NCI-H345 treated with DMSO at 0.1 percent for 48 hours (cell line): ENCODE measurements around the gene EPS15.
"Not testable (repeated sequence)": the region's sequence is repeated elsewhere in the genome, so short reads cannot be mapped to it uniquely, and the experiment has no call there.

Experiments
- DNase-seq: peaks from one replicate; lab custom pipeline; 2025; ENCODE audit not compliant: unreplicated experiment; lab: John Stamatoyannopoulos, UW

EPS15 gene

DNA sequence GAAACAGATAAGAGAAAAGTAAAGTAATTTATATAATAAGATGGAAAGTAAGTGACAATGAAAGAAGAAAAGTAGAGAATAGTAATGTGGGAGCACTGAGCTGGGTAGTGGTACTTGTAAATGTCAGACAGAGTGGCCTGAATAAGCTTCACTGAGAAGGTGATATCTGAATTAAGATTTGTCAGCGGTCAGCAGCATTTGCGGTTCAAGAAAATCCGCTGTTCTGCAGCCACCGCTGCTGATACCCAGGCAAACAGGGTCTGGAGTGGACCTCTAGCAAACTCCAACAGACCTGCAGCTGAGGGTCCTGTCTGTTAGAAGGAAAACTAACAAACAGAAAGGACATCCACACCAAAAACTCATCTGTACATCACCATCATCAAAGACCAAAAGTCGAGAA, 132.8 kb downstream of the EPS15 start:
- not testable (repeated sequence) for DNase-seq

DNA sequence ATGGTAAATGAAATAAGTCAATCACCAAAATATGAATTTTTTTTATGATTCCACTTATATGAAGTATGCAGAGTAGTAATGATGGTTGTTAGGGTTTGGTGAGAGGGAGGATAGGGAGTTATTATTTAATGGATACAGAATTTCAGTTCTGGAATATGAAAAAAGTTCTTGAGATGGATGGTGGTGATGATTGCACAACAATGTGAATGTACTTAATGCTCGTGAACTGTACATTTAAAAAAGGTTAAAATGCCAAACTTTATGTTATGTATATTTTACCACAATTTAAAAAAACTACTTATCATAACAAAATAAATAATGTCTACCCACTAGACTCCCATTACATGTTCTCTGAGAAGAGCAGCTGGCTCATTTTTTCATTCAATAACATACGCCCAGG, 133.3 kb downstream of the EPS15 start:
- no peak for DNase-seq

DNA sequence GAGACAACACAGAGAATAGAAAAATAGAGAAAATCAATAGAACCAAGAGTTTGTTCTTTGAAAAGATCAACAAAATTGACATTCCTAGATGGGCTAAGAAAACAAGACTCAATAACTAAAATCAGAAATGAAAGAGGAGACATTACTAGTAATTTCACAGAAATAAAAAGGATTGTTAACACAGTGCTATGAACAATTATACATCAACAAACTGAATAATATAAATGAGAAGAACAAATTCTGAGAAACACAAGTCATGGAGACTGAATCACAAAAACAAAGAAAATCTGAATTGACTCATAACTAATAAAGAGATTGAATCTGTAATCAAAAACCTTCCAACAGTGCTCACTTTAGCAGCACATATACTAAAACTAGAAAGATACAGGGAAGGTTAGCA, 137.1 kb downstream of the EPS15 start:
- no peak for DNase-seq

DNA sequence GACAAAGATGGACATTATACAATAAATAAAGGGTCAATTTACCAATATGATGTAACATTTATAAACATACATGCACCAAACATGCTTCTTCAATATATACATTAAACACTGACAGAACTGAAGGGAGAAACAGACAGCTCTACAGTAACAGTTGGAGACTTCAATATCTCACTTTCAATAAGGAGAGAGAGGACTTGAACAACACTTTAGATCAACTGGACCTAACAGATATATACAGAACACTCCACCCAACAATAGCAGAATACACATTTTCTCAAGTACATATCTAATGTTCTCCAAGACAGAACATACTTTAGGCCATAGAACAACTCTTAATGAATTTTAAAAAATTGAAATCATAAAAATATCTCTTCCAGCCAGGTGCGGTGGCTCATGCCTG, 138.1 kb downstream of the EPS15 start:
- no peak for DNase-seq

DNA sequence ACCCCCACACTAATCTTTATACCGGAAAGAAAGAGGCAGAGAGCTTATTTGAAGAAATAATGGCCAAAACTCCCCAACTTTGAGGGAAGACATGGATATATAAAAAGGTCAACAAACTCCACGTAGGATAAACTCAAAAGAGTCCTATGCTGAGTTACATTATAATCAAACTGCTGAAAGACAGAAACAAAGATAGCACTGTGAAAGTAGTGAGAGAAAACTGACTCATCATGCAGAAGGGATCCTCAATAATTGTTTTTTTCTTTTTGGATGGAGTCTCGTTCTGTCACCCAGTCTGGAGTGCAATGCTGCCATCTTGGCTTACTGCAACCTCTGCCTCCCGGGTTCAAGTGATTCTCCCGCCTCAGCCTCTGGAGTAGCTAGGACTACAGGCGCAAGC, 140.2 kb downstream of the EPS15 start:
- no peak for DNase-seq

DNA sequence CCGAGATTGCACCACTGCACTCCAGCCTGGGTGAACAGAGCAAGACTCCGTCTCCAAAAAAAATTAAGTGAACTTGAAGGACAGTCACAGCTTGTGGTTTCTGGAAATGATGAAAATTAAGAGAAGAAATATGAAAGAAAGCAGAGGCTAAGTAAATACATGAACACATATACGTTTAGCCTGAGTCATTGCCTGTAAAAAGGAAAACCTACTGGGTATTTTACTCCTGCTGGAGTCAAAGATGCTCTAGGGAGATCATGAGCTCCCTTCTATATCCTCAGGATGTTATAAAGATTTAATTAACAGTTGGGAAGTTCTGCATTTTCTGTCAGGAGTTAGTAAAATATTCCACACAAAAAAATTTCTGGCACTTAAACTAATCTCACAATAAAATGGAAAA, 145.2 kb downstream of the EPS15 start:
- DNase-seq = no peak

GRCh38 chr1:51372561-51372960, 146.5 kb downstream of the EPS15 start:
- DNase-seq = no peak

GRCh38 chr1:51369171-51369570, 149.9 kb downstream of the EPS15 start:
- DNase-seq = no peak

DNA sequence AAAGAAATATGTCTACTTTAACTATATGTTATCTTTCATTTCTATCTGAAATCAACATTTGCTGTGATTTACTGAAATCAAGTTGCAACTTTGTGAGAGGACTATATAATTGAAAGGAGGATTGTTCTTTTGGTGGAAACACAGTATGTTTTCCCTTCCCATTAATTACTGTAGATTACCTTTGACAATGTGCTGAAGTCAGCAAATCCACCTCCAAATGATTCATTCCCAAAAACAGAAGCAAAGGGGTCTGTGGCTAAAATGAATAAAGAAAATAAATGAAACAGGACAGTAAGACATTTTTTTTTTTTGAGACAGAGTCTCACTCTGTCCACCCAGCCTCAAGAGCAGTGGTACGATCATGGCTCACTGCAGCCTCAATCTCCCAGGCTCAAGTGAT, 153.3 kb downstream of the EPS15 start:
- DNase-seq = no peak

DNA sequence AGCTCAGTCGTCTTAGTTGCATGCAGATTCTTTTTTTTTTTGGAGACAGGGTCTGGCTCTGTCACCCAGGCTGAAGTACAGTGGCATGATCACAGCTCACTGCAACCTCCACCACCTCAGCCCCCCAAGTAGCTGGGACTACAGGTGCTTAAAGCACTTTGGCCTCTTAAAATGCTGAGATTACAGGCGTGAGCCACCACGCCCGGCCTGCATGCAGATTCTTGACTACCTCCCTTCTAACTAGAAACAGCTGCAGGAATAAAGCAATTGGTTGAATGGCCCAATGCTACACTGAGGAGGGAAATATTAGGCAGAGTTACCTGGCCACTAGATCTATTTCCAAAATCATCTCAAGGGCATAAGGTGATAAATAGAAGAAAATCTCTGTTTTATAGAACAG, 159.2 kb downstream of the EPS15 start:
- DNase-seq = no peak

DNA sequence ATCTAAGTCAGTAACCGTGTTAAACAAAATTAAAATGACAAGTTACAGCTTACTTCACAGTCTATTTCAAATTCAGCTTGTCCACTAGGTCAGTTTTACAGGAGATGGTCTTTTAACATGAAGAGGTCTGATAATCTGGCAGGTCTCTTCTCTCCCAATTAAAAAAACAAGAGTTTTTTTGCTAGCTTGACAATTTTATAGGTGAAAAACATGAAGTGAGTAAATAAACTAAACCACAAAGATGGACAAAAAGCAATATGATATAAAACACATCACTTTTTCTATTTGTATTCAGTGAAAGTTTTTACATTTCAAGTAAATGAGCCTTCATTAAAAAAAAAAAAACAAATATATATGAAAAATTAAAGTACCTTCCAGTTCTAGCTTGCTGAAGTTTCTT, 163.7 kb downstream of the EPS15 start:
- DNase-seq = no peak

DNA sequence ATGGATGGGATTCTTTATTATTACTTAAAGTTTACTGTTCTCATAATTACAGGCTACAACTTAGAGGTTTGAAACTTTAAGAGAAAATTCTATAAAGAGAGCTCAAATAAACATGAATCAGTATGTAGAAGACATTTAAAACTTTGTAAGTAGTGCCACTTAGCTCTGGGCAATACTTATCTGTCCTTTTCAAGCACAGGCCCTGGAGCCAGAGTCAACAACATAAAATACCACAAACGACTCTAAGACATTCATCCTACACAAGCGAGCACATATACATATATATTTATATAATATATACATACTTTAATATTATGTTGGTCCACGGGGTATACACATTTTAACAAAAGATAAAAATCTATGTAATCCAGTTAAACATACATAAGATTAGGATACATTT, 164.7 kb downstream of the EPS15 start:
- DNase-seq = no peak

DNA sequence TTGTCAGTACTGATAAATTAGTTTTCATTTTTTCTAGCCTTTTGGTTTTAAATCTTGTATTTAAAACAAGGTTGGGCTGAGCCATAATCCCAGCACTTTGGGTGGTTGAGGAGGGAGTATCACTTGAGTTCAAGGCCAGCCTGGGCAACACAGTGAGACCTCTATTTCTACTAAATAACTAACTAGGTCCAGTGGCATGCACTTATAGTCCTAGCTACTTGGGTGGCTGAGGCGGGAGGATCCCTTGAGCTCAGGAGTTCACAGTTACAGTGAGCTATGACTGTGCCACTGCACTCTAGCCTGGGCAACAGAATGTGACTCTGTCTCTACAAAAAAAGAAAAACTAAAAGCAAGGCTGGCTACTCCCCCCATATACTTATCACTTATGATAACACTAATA, 167.2 kb downstream of the EPS15 start:
- DNase-seq = no peak

- no peak for DNase-seq
Measured at GRCh38 chr1:51349862-51350261, 169.2 kb downstream of the EPS15 start.

GRCh38 chr1:51348147-51348527, 170.9 kb downstream of the EPS15 start:
- no peak for DNase-seq

DNA sequence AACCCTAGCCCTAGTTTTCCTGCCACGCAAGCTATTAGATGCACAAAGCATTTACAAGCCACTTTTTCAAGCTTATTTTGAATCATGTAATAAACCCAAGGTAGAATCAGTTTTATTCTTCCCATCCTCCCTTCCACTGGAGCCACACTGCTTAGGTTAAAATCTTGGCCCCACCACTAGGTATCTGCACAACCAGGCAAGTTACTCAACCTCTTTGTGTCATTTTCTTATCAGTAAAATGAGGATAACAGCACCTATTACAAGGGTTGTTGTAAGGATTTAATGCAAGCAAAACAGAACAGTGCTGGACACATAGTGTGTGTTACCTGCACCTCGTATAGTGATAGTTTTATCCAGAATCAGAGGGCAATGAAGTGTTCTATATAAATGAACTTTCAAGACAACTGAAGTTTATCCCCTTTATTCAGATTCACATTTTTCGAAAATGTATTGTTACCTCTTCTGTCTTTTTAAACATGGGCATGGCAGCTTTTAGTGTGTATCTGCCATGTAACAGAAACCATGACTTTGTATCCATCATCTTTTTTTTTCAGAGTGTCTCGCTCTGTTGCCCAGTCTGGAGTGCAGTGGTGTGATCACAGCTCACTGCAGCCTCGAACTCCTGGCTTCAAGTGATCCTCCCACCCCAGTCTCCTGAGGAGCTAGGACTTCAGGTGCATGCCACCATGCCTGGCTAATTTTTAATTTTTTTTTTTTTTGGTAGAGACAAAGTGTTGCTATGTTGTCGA, 171.5 kb downstream of the EPS15 start:
- DNase-seq = no peak

- DNase-seq = no peak
Measured at GRCh38 chr1:51346086-51346942, 172.8 kb downstream of the EPS15 start.

GRCh38 chr1:51345300-51345687, 173.8 kb downstream of the EPS15 start:
- DNase-seq = no peak

DNA sequence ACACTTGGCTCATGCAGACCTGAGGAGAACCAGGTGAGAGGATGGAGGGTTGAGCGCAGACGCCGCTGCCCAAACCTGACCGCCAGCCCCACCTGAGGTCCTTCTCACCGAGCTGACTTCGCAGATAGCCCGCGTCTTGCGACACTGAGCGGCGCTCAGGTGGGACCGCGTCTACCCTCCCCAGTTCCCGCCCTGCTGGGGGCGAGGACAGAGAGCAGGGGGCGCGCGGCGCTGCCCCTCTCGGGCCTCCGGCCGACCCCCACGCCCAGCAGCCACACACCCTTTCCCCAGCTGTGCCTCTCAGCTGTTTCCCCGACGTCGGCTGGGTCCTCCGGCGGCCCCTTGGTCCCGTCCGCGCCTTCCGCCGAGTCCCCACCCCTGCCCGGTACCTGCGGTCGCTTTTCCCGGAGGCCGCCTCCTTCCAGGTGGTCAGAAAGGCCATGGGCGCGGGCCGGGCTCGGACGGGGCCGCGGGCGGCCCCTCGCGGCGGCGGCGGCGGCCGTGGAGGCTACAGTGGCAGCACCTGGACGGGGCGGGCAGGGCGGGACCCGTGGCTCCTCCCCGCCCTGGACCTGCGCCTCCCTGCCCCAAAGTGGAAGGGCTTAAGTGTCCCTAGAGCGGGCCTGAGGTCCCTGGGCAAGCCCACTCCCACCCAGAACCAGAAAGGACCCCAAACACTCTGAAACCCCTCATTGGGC, 174.3 kb downstream of the EPS15 start:
- no peak for DNase-seq

GRCh38 chr1:51344276-51344601, 174.8 kb downstream of the EPS15 start:
- no peak for DNase-seq

DNA sequence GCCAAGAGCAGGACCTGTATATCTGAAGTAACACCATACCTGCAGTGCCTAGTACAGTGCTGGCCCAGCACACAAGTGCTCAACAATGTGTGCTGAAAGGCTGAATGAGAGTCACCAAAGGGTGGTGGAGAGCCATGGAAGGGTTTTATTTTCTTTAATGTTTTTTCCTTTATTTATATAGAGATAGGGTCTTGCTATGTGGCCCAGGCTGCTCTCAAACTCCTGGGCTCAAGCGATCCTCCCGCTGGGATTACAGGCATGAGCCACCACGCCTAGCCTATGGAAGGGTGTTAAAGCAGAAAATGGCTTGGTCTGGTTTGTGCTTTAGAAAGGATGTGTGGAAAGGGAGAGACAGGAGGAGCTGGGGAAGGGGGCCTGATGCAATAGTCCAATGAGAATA, 175.4 kb downstream of the EPS15 start:
- DNase-seq = no peak

DNA sequence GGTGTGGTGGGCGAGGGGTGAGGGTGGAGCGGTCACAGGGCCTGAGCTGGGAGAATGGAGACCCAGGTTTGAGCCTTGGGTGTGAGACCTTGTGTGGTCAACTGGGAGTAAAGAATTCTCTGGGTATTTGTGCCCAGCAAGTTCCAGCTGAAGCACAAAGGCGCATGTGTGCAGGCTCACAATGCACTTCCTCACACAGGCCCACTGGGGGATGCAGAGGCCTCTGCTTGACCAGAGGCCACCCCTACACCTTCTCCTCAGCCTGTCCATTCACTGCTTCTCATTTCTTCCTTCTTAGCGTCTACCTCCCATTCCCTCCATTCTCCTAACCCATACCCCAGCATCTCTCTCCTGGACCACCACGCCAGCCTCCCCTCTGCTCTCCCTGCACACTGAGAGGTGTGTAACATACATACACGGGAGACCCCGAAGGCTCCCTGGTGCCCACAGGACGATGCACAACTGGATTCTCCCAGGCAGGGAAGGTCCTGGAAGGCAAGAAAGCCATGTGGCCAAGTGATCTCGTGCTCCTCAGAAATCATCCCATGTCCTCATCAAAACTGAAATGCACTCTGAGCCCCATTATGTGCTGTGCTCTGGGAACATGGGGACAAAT, 176.4 kb downstream of the EPS15 start:
- no peak for DNase-seq
